COLO829 (cell line): ENCODE measurements around the gene CCL21.

ENCODE experiments used
- DNase-seq: peaks from one replicate; pipeline ENCODE4 v3.0.0; 2012; ENCODE audit warnings: low spot score

CCL21 gene

GRCh38 chr9:34669809-34670562 is 40.0 kb downstream of the CCL21 start:
- no peak for DNase-seq

DNA sequence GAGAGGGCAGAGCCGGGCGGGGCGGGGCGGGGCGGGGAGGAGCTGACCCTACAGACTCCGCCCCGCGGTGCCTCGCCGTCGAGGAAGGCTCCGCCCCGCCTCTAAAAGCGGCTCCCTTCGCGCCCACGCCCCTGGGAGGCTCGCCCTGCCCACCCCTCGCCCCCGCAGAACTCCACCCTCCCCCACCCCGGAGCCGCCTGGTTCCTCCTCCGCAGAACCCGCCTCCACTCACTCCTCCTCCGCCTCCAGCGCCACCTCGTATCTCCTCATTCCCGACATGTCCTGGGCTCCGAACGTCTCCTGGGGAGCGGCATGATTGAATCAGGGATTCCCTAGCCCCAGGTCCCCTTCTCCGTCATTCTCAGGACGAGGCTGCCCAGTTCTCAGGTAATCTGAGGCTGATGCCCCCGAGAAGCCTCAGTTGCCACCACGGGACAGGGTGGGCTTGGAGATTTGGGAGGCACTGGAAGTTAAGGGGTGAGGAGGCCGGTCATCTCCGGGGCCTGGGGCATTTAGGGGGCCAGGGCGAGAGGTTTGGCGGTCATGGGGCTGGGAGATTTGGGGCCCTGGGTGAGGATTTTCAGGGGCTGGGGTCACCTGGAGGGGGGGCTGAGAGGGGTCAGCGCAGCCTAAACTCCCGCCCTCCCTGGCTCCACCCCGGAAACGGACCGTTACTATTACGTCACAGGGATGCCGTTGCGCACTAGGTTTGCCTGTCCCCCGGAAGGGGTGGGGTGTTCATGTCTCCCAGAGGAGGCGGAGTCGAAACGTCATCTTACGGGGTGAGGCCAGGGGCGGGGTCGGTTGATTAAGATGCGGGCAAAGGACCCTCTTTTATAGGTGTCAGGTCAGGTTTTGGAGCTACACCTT is 44.3 kb downstream of the CCL21 start:
- peak; percentile 99 for DNase-seq

DNA sequence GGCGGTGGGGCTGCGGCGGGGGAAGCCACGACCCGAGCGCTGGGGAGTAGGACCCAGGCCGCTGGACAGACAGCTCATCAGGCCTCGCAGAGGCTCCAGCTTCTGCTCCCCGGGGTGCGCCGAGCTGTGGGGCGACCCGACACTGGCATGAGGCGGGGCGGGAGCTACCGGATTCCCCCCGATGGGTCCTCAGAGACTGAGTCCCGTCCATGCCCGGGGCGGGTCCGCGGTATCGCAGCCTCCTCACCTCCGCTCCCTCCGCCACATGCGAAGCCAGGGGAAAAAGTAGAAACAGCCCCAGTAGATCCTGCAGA is 44.9 kb downstream of the CCL21 start:
- DNase-seq = no peak

- DNase-seq = peak; percentile 89
Observed at GRCh38 chr9:34664281-34665066, 45.5 kb downstream of the CCL21 start.

DNA sequence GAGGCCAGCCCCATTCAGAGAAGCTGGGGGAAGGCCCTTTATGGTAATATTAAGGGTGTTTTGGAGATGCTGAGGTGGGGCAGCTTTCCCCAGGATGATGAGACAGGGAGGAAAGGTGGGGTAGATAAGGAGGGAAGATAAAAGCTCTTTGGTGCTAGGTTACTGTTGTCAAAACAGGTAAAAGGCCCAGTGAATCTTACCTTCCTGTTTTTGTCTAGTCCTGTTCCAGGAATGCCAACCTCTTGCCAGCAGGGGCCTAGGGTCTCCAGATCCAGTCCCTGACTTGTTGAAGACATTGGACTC is 46.7 kb downstream of the CCL21 start:
- no peak for DNase-seq

DNA sequence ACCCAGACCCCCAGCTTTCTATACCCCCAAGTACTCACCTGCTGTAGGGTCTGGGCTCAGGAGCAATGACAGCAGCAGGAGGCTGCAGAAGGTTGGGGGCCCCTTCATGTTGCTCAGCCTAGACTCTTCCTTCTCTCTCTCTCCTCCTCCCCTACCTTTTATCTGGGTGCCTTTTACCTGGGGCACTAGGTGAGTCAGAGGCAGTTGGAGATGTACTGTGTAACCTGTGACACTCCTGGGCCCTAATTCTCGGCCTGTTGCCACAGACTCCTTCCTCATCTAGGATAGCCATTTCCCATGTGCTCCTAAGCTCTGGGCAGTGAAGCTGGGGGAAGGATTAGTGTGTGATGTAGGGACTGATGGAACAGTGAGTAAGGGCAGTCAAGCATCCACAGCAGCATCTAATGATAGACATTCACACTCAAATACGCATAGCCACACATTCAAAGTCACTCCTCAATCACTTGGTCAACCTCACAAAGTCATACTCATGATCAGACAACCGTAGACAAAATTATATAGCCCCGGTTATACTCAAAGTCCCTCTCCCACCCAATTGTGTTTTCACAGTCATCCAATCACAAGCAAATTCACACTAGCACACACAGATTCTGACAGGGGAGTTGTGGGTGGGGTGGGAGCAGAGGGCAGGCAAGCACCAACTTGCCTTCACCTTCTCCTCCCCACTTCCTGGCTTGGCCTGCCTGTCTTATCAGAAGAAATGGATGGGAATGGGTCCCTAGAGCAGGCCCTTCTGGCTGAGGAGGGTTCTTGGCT is 47.2 kb downstream of the CCL21 start, which contains the start of gene CCL27:
TSS of gene CCL27 (minus strand) at position 132 of the 777 bp plus-strand sequence. CDS start at position 108, 24 bp downstream.
- no peak for DNase-seq

DNA sequence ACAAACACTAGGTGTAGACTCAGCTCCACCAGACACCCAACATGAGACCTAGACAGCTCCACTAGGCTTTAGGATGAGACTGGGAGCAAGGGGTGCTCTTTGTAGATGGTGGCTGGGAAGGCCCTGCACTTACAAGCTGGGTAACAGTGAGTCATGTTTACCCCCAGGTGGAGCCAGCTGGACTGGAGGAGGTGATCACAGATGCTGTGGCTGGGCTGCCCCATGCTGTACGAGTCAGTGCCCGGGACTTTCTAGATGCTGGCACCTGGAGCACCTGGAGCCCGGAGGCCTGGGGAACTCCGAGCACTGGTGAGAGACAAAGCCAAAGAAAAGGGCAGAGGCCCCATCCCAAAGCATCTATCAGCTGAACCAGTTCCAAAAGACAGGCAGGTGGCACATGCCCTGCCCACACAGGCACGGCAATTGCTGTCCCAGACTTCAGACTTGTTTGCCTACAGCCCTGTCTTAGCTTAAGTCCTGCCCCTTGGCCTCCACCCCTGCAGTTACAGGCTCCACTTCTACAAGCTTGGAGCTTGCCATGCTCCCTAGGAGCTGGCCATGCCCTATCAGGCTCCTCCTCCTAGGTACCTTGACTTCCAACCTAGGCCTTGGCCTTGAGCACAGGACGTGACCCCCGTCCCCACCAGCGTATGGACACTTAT is 50.2 kb downstream of the CCL21 start:
- no peak for DNase-seq
